NCI-H128 (cell line): ENCODE results near the gene SCRN2.

Experiments
- DNase-seq: peaks from one replicate; lab custom pipeline; 2025; ENCODE audit not compliant: unreplicated experiment; lab: John Stamatoyannopoulos, UW

The SCRN2 gene

GRCh38 chr17:47872019-47872650 lies 31.1 kb upstream of the SCRN2 start:
- DNase-seq, result no peak

DNA sequence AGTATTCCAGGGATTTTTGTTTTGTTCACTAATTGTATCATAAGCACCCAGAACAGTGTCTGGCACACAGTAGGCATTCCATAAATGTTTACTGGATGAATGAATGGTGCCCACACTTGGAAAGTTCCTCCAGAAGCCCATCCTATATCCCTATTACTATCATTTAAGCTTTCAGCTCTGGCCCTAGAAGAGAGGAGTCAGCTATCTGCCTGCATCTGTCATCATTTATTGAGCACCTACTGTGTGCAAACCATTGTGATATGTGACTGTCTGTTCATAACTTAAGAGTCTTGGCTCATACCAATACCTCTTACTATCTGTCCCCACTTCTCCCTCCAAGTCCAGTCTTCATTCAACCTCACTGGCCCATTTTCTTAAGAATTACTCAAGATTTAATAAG lies 30.0 kb upstream of the SCRN2 start:
- DNase-seq, result no peak

DNA sequence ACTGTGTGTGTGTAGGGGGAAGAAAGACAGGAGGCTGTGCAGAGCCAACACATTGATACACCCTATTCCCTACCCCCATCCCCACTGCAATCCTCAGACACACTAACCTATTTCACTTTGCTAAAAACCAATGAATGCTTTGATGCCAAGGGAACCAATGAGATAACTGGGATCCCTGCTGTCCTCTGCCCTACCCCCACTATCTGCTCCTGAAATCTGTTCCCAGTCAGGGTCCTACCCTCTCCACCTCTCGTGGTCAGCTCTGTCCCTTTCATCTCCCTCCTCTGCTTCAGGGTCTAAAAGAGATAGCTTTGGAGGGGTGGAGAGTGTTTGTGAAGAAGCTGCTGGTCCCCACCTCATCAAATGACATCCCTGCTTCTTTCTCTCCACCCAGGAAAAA lies 29.0 kb upstream of the SCRN2 start:
- no peak for DNase-seq

GRCh38 chr17:47869114-47869513 lies 28.0 kb upstream of the SCRN2 start:
- no peak for DNase-seq

GRCh38 chr17:47867813-47868533 lies 26.9 kb upstream of the SCRN2 start:
- DNase-seq, result no peak

DNA sequence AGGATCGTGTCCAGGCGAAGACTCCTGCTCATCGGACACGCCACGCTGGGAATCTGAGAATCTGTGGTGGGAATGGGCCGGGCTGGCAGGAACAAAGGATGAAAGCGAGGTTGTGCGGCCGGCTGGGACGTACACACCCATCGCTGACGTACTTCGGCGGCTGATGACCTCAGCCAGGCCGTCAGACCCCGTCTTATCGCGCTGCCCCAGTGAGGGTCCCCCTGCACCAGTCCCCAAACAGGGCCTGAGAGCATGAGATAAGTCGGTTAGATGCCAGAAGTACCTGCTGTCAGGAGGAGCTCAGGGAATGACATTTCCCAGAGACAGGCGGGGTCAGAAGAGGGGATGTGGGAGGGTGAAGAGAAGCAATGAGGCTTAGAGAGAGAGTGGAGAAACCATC lies 25.9 kb upstream of the SCRN2 start:
- no peak for DNase-seq

GRCh38 chr17:47864791-47865216 lies 23.7 kb upstream of the SCRN2 start:
- DNase-seq, result no peak

DNA sequence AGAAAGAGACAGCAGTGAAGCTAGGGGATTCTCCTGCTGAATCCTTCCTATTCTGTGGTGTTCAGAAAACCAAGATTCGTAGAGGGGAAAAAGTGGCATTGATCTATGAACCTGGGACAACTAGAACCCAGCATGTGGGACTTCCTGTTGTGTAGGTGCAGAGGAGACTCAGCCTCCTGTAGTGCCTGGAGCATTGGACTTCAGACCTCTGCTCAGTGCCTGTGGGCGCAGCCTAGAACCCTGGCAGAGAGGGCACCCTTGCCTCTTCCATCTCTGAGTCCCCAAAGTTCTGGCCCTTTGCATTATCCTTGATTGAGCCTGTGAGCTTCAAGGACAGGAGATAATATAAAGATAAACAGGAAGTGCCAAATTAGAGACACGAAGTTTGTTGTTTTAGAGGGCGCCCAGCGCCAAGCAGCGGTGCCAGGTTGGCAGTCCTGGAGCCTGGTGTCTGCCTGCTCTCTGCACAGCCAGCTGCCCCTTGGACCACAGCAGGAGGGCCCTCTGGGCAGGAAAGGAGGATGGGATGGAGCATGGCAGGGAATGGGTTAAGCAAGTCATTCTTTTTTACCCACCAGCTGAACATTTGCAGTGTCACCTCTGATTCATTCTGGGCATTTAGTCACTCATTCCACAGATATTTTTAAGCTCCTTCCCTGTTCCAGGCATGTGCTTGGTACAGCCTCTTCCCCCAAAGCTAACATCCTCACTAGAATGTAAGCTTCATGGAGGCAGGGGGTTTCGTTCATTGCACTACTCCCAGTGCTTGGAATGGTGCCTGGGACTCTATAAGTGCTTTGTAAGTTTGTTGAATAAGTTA lies 21.8 kb upstream of the SCRN2 start:
- no peak for DNase-seq

- no peak for DNase-seq
These were observed 19.3 kb upstream of the SCRN2 start for GRCh38 chr17:47860386-47860785.

- DNase-seq, result no peak
These were observed 16.7 kb upstream of the SCRN2 start for GRCh38 chr17:47857551-47858455.

DNA sequence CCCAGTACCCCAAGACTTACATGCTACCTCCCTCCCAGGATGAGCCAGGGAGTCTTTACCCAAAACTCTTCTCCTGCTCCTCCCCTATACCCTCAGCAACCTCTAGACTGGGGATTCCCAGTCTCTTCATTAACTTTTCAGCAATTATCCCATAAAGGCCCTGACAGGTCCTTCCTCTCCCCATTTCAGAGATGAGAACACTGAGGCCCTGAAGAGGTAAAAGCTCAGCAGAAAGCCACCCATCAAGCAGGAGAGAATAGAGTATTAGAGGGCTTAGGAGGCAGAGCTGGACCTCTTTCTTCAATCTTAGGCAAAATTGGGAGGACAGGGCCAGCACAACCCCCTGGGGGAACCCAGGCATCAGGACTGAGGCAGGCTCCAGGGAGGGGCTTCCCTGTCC lies 15.8 kb upstream of the SCRN2 start:
- DNase-seq, result no peak

- no peak for DNase-seq
These were observed 14.7 kb upstream of the SCRN2 start for GRCh38 chr17:47855737-47856136.

DNA sequence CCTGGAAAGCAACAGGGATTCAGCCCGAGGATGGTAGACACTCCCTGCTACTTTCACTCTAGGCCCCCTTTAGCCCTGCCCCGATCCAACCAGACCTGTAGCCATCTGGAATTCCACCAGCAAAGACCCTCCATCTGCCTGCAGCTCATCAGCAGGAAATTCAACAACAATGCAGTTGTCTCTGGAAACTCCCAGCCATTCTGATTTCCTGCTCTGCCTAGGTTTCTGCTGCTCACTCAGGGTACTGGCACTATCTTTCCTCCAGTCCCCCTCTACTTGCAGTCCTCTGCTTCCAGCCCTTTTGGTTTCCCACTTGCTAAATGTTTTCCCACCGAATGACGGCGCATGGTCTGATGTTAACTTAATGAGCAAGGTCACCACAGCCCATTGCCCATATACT lies 12.5 kb upstream of the SCRN2 start:
- DNase-seq, result no peak

GRCh38 chr17:47852113-47852949 lies 11.3 kb upstream of the SCRN2 start:
- no peak for DNase-seq

DNA sequence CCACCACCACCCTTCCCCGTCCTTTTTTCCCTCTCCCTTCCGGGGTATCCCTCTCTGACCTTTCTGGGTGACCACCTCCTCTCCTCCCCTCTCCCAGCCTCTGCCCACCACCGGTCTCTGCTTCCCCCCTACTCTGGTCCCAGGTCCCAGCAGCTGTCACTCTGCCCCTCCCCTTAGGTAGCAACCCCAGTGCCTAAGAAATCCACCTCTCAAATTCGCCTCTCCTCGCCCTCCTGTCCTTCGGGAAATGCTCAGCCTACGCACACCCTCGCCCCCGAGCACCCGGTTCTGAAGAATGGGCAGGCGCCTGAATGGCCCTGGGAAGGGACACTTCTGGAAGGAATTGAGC lies 10.7 kb upstream of the SCRN2 start:
- DNase-seq, result no peak

- peak; percentile 43 for DNase-seq
These were observed 9.9 kb upstream of the SCRN2 start, which contains the start of gene SP6 for GRCh38 chr17:47850692-47851573. TSS of gene SP6 (minus strand) at chr17:47851163. CDS start at chr17:47848429, 2,734 bp downstream.

DNA sequence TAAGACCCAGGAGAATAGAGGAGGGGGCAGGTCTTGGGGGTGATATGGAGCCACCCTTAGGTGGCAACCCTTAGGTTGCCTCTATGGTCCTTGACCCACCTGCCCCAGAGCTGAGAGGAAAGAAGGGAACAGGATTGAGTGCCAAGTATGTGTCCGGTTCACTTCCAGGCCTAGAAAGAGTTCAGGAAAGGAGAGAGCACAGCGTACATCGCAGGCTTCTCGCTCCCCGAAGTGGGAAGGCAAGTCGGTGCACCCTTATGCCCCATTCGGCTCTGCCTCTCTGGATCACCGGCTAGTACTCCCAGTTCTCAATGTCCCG lies 9.3 kb upstream of the SCRN2 start:
- DNase-seq, result no peak

GRCh38 chr17:47848198-47848513 lies 7.1 kb upstream of the SCRN2 start:
- no peak for DNase-seq
